H4 (cell line): ENCODE results near the gene STOML1. TPM values are rescaled to one million over a fixed set of nuclear protein-coding genes. Genes with fewer than 3 reads are reported as not detected.
"Not testable (repeated sequence)": the region's sequence is repeated elsewhere in the genome, so short reads cannot be mapped to it uniquely, and the experiment has no call there.

Source experiments
- DNase-seq: peaks from one replicate; pipeline ENCODE4 v3.0.0-alpha.2; 2015; ENCODE audit warnings: low spot score
- total RNA-seq: library from RNA; depleted of rRNA; stranded (reverse); fragments of >200 nt; shearing (Covaris generic); gene quantifications from 2 replicates; pipeline ENCODE4 v1.2.3, GENCODE V29; 2014

Gene STOML1
- total RNA-seq, 1 experiment from 2014 or later: 6.7 TPM

DNA sequence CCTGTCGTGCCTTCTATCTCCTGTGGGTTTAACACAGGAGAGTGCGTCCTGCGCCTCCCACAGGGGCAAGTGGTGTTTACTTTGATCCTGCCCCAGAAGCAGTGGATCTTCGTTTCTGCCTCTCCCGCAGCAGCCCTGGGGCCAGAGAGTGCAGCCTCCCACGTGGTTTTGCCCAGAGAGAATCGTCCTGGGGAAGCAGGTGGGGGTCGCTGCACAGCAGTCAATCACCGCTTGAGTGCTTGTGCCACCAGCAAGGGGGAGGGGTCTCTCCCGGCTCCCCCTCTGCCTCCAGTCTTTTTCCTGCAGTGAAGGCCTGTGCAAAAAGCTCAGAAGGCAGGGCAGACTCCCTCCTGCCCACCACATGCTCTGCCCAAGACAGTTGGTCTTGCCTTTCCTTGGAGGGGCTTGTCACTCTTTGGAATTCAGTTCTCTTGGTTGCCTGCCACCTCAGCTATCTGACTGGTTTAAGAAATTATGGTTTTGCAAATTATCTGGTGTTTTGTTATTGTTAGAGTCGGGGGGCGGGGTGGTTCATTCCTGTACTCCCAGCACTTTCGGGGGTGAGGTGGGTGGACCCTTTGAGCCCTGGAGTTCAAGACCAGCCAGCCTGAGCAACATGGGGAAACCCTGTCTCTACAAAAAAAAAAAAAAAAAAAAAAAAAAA, 26.9 kb downstream of the STOML1 start:
- no peak for DNase-seq

DNA sequence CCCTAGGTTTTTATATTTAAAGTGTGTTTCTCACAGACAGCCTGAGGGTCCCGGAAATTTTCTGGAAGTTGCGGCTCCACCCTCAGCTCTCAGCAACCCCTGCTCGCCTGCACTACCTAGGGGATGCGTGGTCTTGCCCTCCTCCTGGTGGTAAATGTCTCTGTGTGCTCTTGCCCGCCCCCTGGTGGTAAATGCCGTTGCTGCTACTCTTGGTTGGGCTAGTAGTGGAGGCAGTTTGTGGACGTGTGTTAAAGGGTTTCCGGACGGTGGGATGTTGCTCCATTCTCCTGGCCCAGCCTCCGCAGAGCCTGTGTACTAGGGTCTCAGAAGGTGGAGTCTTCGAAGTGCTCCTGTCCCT, 27.4 kb downstream of the STOML1 start:
- peak; percentile 78 for DNase-seq

DNA sequence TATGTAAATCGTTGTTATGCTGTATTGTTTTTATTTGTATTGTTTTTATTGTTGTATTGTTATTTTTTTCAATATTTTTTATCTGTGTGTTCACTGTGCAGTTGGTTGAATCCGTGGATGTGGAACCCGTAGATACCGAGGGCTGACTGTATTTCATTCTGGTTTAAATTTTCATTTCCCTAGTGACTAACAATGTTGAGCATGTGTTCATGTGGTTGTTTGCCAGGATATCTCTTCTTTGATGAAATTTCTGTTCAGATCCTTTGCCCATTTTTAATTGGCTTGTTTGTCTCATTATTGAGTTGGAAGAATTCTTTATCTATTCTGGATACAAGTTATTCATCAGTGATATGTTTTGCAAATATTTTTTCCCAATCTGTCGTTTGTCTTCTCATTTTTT, 29.7 kb downstream of the STOML1 start:
- DNase-seq: no peak

GRCh38 chr15:73960472-73961070, 31.5 kb downstream of the STOML1 start:
- DNase-seq: not testable (repeated sequence)

- no peak for DNase-seq
Measured at GRCh38 chr15:73959801-73960200, 32.3 kb downstream of the STOML1 start.

- peak; percentile 76 for DNase-seq
Measured at GRCh38 chr15:73959012-73959581, 33.0 kb downstream of the STOML1 start.

DNA sequence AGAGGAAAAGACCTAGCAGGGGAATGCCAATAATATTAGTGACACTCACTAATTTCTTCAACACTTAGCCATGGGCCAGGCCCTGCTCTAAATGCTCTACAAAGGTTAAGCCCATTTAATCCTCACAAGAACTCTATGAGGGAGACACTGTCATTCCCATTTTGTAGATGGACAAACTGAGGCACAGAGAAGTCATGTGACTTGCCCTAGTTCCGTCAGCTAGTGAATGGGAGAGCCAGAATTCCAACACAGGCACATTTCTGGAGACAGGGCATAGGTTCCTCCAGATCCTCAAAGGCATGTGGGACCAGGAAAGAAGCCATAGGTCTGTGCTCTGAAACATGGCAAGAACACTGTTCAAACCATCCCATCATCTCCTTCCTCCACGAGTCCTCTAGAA, 34.3 kb downstream of the STOML1 start:
- DNase-seq: no peak

DNA sequence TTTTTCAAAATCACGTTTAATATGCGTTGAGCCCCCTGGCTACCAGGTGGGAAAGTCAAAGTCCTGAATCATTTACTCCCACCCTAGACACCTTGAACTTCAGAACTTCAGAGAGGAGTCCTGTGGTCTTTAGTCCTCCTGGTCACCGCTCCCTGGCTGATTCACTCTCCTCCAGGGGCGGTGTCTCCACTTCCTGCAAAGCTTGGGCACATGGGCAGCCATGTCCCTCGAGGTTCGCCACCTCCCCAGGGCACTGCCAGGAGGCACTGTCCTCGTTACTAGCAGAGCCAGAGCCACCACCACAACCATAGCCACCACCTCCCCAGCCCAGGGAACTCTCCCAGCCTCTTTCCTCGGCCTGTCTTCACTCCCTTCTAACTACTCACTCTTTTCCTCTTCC, 34.8 kb downstream of the STOML1 start:
- DNase-seq: peak; percentile 58

DNA sequence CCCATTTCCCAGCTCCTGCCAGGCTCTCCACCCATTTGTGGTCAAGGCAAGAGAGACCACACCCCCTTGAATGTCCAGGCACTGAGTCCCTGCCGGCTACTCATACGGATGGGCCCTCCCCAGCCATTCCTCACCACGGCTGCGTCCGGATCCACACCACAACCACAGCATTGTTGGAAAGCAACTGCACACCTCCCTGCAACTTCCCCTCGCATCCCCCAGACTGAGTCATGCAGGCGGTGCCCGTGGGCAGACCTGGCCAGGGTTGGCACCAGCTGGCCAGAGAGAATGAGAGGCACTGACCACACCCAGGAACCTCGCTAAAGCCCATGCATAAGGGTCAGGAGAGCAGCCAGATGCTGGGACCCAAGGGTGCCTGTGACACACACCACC, 35.4 kb downstream of the STOML1 start:
- DNase-seq: peak; percentile 97

DNA sequence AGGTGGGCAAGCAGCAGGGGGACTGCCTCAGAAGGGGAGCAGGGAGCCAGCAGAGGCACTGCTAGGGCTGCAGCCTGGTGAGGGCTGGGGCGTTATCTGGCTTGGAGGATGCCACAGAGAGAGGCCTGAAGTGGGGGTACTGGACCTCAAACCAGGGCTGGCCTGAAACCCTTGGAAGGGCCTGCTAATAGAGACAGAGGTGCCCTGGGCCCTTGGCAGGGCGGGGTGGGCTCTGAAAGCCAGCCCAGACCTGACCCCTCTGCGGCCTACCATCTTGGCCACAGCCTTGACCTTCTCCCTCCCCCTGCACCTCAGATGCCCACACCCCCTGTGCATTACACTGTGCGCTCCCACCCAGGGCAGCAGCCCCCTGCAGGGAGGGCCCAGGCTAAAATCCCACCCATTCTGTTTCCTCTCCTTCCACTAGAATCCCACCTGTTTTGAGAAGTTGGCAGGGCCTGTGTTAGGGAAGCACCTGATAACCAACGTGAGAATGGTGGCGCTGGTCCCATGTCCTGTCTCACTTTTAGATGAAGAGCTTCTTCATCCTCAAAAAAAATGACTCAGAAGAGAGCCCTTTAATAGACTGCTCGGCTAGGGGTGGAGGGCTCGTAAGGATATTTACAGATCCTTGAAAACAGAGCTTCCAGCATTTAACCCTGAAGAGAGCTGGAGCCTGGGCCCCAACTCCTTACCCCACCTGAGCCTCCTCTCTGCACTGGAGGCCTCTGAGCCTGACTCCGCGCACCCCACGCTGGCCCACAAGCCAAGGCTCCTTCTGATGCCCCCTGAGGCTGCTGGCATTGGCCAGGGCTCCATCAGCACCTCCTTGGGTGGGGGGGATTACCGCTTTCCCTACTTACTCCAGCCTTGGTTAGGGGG, 36.0 kb downstream of the STOML1 start:
- no peak for DNase-seq

- DNase-seq: no peak
Measured at GRCh38 chr15:73955326-73955725, 36.8 kb downstream of the STOML1 start.

DNA sequence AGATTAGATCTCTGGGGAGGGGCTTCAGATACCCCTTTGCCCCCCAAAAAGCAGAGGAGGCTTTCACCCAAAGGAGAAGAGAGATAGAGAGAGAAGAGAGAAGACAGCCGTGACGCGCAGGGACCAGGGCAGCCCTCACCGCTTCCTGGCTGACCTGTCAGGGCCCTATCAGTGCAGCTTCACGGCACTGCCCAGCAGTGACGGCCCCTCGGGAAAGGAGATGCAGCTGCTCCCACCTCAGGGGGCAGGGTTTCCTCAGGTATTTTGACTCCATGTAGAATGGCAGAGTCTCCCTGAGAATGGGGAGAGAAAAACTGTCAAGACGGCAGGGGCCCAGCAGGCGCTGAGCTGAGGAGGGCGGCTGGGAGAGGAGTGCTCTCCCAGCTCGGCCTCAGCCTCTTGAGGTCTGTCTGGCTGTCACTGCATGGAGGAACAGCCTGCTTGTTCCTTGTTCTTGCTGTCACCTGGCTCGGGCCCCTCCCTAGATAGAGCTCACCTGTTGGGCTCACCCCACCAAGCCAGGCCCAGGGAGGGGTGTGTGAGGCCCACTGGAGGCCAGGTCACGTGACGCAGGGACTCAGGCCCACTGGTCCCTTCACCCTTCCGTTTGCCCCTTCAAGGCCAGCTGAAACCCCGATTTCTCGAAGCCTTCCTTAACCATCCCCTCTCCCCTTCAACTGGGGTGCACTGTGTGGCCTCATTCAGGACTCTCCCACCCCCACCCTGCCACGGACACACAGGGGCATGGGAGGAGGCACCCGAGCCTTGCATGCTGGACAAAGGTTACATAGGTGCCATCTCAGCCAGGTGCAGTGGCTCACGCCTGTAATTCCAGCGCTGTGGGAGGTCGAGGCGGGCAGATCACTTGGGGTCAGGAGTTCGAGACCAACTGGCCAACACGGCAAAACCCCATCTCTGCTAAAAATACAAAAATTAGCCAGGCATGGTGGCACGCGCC, 37.6 kb downstream of the STOML1 start:
- no peak for DNase-seq

DNA sequence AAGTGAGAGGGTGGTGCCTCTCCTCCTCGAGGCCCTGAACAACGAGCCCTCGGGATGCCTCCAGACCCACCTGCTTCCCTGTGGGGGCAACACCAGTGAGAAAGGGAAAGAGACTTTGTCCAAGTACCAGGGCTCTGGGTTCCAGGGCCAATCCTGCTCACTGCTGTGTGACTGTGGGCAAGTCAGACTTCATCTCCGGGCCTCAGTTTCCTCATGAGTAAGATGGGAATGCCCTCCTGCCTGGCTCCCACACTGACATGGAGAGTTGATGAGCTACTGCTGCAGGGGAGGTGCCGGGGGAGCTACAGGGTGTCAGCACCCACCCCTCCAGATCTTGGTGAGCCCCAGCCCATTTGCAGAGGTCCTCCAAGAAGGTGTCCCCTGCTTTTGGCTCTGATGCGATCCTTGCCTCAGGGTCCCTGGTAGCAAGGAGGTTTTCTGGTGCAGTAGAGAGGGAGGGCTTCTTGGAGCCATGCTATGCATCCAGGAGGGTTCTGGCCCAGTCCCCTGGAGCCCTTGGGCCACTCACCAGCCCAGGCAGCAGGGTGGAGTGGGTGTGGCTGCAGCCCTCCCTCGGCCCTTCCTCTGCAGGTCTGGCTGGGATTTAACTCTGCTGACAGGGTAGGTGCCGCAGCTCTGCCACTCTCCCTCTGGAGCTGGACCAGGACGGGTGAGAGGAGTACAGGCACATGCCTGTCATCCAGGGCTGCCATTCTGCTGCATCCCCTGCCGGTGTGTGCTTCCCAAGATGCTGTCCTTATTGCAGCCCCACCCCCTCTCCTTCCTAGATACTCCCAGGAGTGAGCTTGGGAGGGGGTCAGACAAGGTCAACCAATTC, 39.0 kb downstream of the STOML1 start:
- no peak for DNase-seq

- DNase-seq: no peak
Measured at GRCh38 chr15:73952171-73952912, 39.8 kb downstream of the STOML1 start.

GRCh38 chr15:73951601-73952000, 40.5 kb downstream of the STOML1 start:
- no peak for DNase-seq

DNA sequence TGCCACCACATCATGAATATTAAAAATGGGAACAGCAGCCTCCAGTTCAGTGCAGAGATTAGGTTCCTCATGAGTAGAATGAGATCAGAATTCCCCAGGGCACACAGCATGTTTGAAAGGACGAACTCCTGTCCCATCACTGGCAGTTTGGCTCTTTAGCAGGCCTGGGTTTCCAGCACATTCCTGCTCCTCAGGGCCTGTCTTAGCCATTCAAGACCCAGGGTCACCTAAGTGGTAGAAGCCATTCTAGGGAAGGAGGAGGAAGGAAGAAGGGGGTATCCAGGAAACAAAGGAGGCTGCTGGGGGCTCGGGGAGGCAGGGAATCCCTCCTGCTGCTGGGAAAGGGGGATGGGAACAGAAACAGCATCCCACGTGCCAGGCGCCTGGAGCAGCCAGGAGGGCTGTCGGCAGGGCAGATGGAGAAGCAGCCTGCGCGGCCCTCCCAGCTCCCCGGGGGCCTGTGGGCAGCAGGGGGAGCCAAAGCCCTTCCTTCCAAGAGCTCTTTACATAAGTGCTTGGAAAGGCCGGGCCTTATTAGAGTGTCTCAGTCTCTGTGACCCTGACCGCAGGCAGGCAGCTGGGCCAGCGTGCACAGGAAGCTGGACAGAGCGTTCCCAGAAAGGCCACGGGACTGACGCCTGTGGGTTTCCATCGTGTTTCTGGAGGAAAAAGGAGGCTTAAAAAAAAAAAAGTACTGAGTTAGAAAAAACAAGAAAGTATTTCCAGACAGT, 41.1 kb downstream of the STOML1 start:
- DNase-seq: peak; percentile 97

- DNase-seq: no peak
Measured at GRCh38 chr15:73950479-73950830, 41.6 kb downstream of the STOML1 start.

DNA sequence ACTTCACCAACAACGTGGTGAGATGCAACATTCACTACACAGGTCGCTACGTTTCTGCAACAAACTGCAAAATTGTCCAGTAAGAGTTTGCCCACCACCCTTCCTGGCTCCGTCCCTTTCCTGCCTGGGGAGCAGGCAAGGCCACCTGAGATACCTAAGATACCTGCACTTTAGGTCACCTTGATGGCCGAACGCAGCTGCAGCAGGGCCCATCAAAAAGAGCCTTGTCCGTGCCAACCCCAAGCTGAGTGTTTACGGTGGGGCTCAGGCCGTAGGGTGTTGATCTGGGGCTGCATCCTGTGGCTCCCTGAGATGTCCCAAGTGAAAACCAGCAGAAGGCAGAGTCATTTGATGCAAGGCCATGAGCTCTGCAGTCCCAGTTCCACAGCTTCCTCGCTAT, 42.6 kb downstream of the STOML1 start:
- no peak for DNase-seq

DNA sequence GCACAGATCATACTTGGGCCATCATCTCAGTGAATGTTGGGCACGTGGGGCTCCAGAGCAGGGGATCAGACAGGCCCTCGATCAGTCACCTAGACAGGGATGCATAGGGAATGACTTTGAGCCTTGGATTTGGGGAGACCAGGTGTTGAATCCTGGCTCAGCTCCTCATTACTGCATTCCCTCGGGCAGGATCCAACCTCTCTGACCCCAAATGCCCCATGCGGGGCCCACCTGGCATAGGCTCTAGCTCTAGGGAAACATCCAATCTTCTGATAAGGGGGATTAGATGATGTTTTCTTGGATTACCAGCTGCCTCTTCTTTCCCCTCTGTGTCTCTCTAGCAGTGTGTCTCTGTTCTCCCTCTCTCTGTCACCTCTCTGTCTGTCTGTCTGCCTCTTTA, 43.1 kb downstream of the STOML1 start:
- DNase-seq: no peak
